ENCODE results near the gene ADSL. TPM values are rescaled to one million over a fixed set of nuclear protein-coding genes. Genes with fewer than 3 reads are reported as not detected.

ADSL gene
- total and polyA plus RNA-seq, 2 of the 8 experiments (the other 6 are each of a cell fraction or from before 2014, with no cell fraction given), result 197 to 218 TPM

- TF ChIP-seq USF2 (IDR thresholded peaks at IDR 0.05; ENCODE audit: low read length) (no peak), TEAD4 (IDR thresholded peaks at IDR 0.05; ENCODE audit: low read depth, low read length) (no peak)
Observed at GRCh38 chr22:40410731-40411505, 64.6 kb downstream of the ADSL start (continued).

Measured in H1 (cell line).